HCT116 (cell line): ENCODE data around the gene MED10.

Source experiments
- CEBPB ChIP-seq: IDR thresholded peaks from 2 replicates; pipeline ENCODE4 v1.6.1; 2012; ENCODE audit warnings: low read depth
- CTCF ChIP-seq, 3 experiments: fragments of 200-600 bp in 1 of 3; sonication (generic) in 1 of 3; IDR thresholded peaks in 2 of 3; conservative IDR thresholded peaks in 1 of 3; 2 replicates each; pipeline ENCODE4 v1.5.1; 2012 to 2017; ENCODE audit warnings: low read depth in 2 of 3, low read length in 2 of 3, antibody characterized with exemption in 1 of 3, borderline replicate concordance in 1 of 3, control low read depth in 1 of 3, mild to moderate bottlenecking in 1 of 3, mixed read lengths in 1 of 3, mixed run types in 1 of 3, moderate library complexity in 1 of 3; ENCODE audit not compliant: insufficient read depth in 1 of 3
- ELF1 ChIP-seq: IDR thresholded peaks from 2 replicates; pipeline ENCODE4 v1.6.1; 2012; ENCODE audit warnings: low read depth, borderline replicate concordance
- EZH2 ChIP-seq: fragments of 200-600 bp; sonication (generic); IDR thresholded peaks from 2 replicates; pipeline ENCODE4 v1.6.1; 2017; ENCODE audit warnings: antibody characterized with exemption, mixed run types
- EZH2phosphoT487 ChIP-seq: fragments of 200-600 bp; IDR thresholded peaks from 2 replicates; pipeline ENCODE4 v1.6.1; 2018; ENCODE audit warnings: antibody characterized with exemption, borderline replicate concordance
- JUND ChIP-seq: IDR thresholded peaks from 2 replicates; pipeline ENCODE4 v1.6.1; 2012
- POLR2A ChIP-seq: IDR thresholded peaks from 2 replicates; pipeline ENCODE4 v1.7.0; 2011; ENCODE audit warnings: borderline replicate concordance; ENCODE audit not compliant: insufficient read depth, insufficient read length; ENCODE audit errors: extremely low read depth
- POLR2AphosphoS5 ChIP-seq: IDR thresholded peaks from 2 replicates; pipeline ENCODE4 v1.6.1; 2011; ENCODE audit warnings: mild to moderate bottlenecking, low read depth, low read length, moderate library complexity
- REST ChIP-seq: IDR thresholded peaks from 2 replicates; pipeline ENCODE4 v1.6.1; 2012; ENCODE audit warnings: low read depth
- TCF7L2 ChIP-seq: IDR thresholded peaks from 2 replicates; pipeline ENCODE4 v1.7.0; 2011; ENCODE audit warnings: borderline replicate concordance, inconsistent platforms; ENCODE audit not compliant: insufficient read depth, insufficient read length; ENCODE audit errors: extremely low read depth
- ZBTB33 ChIP-seq: IDR thresholded peaks from 2 replicates; pipeline ENCODE4 v1.6.1; 2011; ENCODE audit warnings: mild to moderate bottlenecking, low read length, moderate library complexity; ENCODE audit not compliant: insufficient replicate concordance; ENCODE audit errors: extremely low read depth

DNA sequence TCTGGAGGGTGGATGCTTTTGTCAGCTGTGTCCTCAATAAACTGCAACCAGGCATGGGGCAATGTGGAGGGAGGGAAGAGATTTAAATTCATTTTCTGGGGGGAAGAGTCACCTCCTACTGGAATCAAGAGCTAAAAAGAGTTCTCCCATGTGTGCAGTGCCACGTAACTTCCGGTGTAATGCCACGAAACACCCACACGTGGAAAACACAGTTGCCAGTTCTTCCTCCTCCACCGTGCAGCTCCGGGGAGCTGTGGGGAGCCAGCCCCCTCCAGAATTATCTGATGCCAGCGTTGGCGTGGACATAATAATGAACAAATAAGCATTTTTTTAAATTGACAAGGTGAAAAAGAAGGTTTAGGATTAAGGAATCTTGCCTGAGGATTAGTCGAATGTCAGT lies 32.1 kb upstream of the MED10 start:
- TF ChIP-seq CEBPB (no peak), EZH2phosphoT487 (no peak), CTCF (IDR thresholded peaks at IDR 0.05 in 2 of 3, conservative IDR thresholded peaks at IDR 0.05 in 1 of 3; ENCODE audit: borderline replicate concordance in 1 of 3, insufficient read depth in 1 of 3, low read depth in 2 of 3, low read length in 2 of 3) (no peak), POLR2AphosphoS5 (no peak), ELF1 (no peak), JUND (no peak), EZH2 (no peak), POLR2A (no peak), REST (no peak), TCF7L2 (no peak), ZBTB33 (no peak)
